SH-SY5Y (cell line): ENCODE results near the gene SH2D7.

ENCODE experiments used
- GATA2 ChIP-seq: IDR thresholded peaks from 2 replicates; pipeline ENCODE4 v1.6.1; 2011; ENCODE audit warnings: mild to moderate bottlenecking, low read depth, low read length
- GATA3 ChIP-seq: IDR thresholded peaks from 2 replicates; pipeline ENCODE4 v1.6.1; 2011; ENCODE audit warnings: low read depth, mild to moderate bottlenecking, low read length, moderate library complexity

DNA sequence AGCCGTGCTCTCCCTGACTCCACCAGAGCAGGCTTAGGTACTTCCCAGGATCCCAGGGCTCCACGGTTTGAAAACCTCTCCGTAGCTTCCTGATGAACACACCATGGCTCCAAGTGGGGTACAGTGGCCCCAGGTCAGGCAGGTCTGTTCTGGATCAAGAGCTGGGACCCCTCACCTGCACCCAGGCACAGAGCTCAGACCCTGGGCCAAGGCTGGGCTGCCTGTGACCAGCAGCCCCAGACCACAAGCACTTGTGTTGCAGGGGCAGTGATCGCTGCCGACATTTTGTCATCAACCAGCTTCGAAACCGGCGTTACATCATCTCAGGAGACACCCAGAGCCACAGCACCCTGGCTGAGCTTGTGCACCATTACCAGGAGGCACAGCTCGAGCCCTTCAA is 5.3 kb downstream of the SH2D7 start:
- TF ChIP-seq GATA2 = no peak
- no peak for TF ChIP-seq GATA3
